Panc1 (cell line): ENCODE measurements around the gene LIN28B. TPM values are rescaled to one million over a fixed set of nuclear protein-coding genes. Genes with fewer than 3 reads are reported as not detected.

Source experiments
- ATAC-seq: fragments of 200-7000 bp; cut with Tn5 transposase; 2 replicates; pipeline ENCODE4 v1.9.1; 2020; ENCODE audit warnings: mild to moderate bottlenecking, moderate library complexity
- BruUV-seq: library from RNA; stranded (reverse); fragments of 400-500 nt; replicated peaks from 2 replicates; lab custom pipeline; 2021; lab: Mats Ljungman, UMichigan
- CTCF ChIA-PET: fragments of 300-600 bp; sonication (Branson Sonifier 250); formaldehyde crosslinking; loops from one replicate; lab custom pipeline; 2022; ENCODE audit warnings: antibody characterized with exemption; lab: Charles Lee
- POLR2A ChIA-PET: fragments of 300-600 bp; sonication (Branson Sonifier 250); formaldehyde crosslinking; loops from one replicate; lab custom pipeline; 2022; ENCODE audit warnings: antibody characterized with exemption; lab: Charles Lee
- DNase-seq: peaks from one replicate; pipeline ENCODE4 v3.0.0-alpha.2; 2010; ENCODE audit warnings: low read depth, low spot score
- H3K27ac ChIP-seq: 2 replicates; pipeline ENCODE4 v1.5.1; 2011; ENCODE audit warnings: mild to moderate bottlenecking, low read length, inconsistent platforms
- H3K27me3 ChIP-seq: fragments of 200-500 bp; sonication (Bioruptor generic); 2 replicates; pipeline ENCODE4 v1.6.0; 2014; ENCODE audit warnings: low read length, inconsistent platforms; ENCODE audit not compliant: control insufficient read depth, insufficient read depth
- H3K36me3 ChIP-seq: fragments of 200-500 bp; sonication (Bioruptor generic); 2 replicates; pipeline ENCODE4 v1.5.1; 2014; ENCODE audit warnings: inconsistent platforms, mild to moderate bottlenecking, low read length, moderate library complexity; ENCODE audit not compliant: control insufficient read depth, insufficient read depth
- H3K4me1 ChIP-seq: 2 replicates; pipeline ENCODE4 v1.5.1; 2011; ENCODE audit warnings: inconsistent platforms, mild to moderate bottlenecking, low read length, moderate library complexity; ENCODE audit not compliant: control insufficient read depth, insufficient read depth
- H3K4me3 ChIP-seq, 2 experiments: 2 replicates each; pipeline ENCODE4 v1.5.1; 2011 to 2012; ENCODE audit warnings: low read depth in 2 of 2, low read length in 2 of 2, mild to moderate bottlenecking in 2 of 2, inconsistent platforms in 1 of 2, moderate library complexity in 1 of 2
- H3K9me3 ChIP-seq: fragments of 200-500 bp; sonication (Bioruptor generic); 2 replicates; pipeline ENCODE4 v1.5.1; 2014; ENCODE audit warnings: low read depth, mild to moderate bottlenecking, inconsistent platforms, low read length, moderate library complexity; ENCODE audit not compliant: control insufficient read depth, insufficient read depth
- POLR2AphosphoS5 ChIP-seq: IDR thresholded peaks from 2 replicates; pipeline ENCODE4 v1.6.1; 2012; ENCODE audit warnings: mild to moderate bottlenecking, low read depth, low read length, moderate library complexity
- SIN3A ChIP-seq: IDR thresholded peaks from 2 replicates; pipeline ENCODE4 v1.6.1; 2012; ENCODE audit warnings: low read depth, mild to moderate bottlenecking, low read length, moderate library complexity, borderline replicate concordance; ENCODE audit not compliant: insufficient read depth
- TCF7L2 ChIP-seq: IDR thresholded peaks from 2 replicates; pipeline ENCODE4 v1.6.1; 2011; ENCODE audit warnings: mild to moderate bottlenecking, low read depth, low read length, inconsistent platforms
- in situ Hi-C: cut with HindIII; loops from 2 replicates; pipeline ENCODE4 v1.10.0; 2016; ENCODE audit warnings: low sequenced_read_pairs, low pct_unique_long_range_greater_than_20kb
- intact Hi-C: fragments of 100-400 bp; cut with micrococcal nuclease; formaldehyde crosslinking; loops from one replicate; pipeline ENCODE4 v1.10.0; 2022; ENCODE audit not compliant: unreplicated experiment
- total RNA-seq: library from RNA; stranded (reverse); gene quantifications from one replicate; pipeline ENCODE4 v1.2.1, GENCODE V29; 2021; ENCODE audit not compliant: unreplicated experiment
- TF ChIP-seq, protein P1 (sequence below), 2 experiments: IDR thresholded peaks; 2 replicates each; pipeline ENCODE4 v1.6.1; 2011 to 2012; ENCODE audit warnings: low read depth in 2 of 2, control low read depth in 1 of 2, low read length in 1 of 2, mild to moderate bottlenecking in 1 of 2, moderate library complexity in 1 of 2; ENCODE audit not compliant: insufficient read depth in 1 of 2
- TF ChIP-seq, protein P2 (sequence below): fragments of 450-650 bp; IDR thresholded peaks from 2 replicates; pipeline ENCODE4 v1.5.1; 2017; ENCODE audit warnings: mild to moderate bottlenecking

The LIN28B gene
- total RNA-seq, 1 experiment from 2014 or later: 5.8 TPM

DNA sequence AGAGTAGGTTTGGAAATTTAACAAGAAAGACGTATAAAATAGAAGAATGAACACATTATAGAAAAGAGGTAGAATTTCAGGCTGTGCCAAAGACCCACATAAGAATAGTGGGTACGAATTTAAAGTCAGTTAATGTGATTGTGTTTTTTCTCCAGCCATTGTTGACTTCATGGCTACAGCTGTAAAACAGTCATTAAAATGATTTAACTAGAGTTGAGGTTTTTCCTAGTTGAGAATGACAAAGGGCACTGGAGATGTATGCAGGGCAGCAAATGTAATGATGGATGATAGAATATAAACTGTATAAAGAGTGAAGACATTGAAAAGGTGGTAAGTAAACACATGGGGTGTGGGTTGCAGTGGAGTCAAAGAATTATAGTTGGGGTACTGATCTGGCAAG lies 72.7 kb downstream of the LIN28B start:
- BruUV-seq: no TSS peak
- CTCF ChIA-PET: no interaction called here

DNA sequence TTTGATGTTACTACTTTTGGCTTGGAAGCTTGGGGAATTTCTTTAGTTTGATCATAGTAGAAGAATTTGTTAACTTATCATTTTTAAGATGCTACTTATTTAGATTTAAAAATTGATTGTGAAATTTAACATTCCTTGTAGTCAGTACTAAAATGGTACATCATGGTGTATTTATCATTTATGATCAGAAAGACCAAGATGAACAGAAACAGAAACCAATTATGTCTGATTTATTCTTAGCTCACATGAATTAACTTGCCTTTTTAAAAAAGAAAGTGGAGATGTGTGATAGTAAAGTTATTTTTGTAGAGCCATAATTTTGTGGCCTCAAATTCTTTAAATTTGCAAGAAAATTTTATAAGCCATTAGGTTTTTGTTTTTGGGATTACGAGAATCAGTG lies 77.6 kb downstream of the LIN28B start:
- CTCF ChIA-PET: no interaction called here
- no TSS peak for BruUV-seq
- no peak overlapping the region for H3K4me3 ChIP-seq

More for the DNA sequence above, 72.7 kb downstream of the LIN28B start:
- Histone ChIP-seq H3K4me1 (no peaks in the 10 kb centered on the region), H3K4me3 (no peak overlapping the region), H3K27ac (no peak overlapping the region), H3K9me3 (no peaks in the 10 kb centered on the region), H3K36me3 (no peaks in the 10 kb centered on the region; the same call in 1 of the 2 replicates), H3K27me3 (no peaks in the 10 kb centered on the region)
- in situ Hi-C loops (no loop called here), intact Hi-C loops (no loop called here)
- DNase-seq (no peak), ATAC-seq (no peak)
- TF ChIP-seq, protein P1, sequence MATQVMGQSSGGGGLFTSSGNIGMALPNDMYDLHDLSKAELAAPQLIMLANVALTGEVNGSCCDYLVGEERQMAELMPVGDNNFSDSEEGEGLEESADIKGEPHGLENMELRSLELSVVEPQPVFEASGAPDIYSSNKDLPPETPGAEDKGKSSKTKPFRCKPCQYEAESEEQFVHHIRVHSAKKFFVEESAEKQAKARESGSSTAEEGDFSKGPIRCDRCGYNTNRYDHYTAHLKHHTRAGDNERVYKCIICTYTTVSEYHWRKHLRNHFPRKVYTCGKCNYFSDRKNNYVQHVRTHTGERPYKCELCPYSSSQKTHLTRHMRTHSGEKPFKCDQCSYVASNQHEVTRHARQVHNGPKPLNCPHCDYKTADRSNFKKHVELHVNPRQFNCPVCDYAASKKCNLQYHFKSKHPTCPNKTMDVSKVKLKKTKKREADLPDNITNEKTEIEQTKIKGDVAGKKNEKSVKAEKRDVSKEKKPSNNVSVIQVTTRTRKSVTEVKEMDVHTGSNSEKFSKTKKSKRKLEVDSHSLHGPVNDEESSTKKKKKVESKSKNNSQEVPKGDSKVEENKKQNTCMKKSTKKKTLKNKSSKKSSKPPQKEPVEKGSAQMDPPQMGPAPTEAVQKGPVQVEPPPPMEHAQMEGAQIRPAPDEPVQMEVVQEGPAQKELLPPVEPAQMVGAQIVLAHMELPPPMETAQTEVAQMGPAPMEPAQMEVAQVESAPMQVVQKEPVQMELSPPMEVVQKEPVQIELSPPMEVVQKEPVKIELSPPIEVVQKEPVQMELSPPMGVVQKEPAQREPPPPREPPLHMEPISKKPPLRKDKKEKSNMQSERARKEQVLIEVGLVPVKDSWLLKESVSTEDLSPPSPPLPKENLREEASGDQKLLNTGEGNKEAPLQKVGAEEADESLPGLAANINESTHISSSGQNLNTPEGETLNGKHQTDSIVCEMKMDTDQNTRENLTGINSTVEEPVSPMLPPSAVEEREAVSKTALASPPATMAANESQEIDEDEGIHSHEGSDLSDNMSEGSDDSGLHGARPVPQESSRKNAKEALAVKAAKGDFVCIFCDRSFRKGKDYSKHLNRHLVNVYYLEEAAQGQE (IDR thresholded peaks at IDR 0.05; ENCODE audit: insufficient read depth in 1 of 2, low read depth in 2 of 2, low read length in 1 of 2): no peak
- TF ChIP-seq SIN3A: no peak
- TF ChIP-seq POLR2AphosphoS5: no peak
- POLR2A ChIA-PET: no interaction called here

More for the DNA sequence above, 77.6 kb downstream of the LIN28B start:
- no peaks in the 10 kb centered on the region for H3K4me1 ChIP-seq
- POLR2A ChIA-PET: no interaction called here
- H3K27ac ChIP-seq: no peak overlapping the region
- H3K9me3 ChIP-seq: no peaks in the 10 kb centered on the region
- TF ChIP-seq TCF7L2: no peak
- TF ChIP-seq, protein P1 (IDR thresholded peaks at IDR 0.05; ENCODE audit: insufficient read depth in 1 of 2, low read depth in 2 of 2, low read length in 1 of 2): no peak
- no peak for TF ChIP-seq POLR2AphosphoS5
- TF ChIP-seq, protein P2, sequence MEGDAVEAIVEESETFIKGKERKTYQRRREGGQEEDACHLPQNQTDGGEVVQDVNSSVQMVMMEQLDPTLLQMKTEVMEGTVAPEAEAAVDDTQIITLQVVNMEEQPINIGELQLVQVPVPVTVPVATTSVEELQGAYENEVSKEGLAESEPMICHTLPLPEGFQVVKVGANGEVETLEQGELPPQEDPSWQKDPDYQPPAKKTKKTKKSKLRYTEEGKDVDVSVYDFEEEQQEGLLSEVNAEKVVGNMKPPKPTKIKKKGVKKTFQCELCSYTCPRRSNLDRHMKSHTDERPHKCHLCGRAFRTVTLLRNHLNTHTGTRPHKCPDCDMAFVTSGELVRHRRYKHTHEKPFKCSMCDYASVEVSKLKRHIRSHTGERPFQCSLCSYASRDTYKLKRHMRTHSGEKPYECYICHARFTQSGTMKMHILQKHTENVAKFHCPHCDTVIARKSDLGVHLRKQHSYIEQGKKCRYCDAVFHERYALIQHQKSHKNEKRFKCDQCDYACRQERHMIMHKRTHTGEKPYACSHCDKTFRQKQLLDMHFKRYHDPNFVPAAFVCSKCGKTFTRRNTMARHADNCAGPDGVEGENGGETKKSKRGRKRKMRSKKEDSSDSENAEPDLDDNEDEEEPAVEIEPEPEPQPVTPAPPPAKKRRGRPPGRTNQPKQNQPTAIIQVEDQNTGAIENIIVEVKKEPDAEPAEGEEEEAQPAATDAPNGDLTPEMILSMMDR: no peak
- no peak for TF ChIP-seq SIN3A
- DNase-seq: no peak
- intact Hi-C loops: no loop called here
- H3K36me3 ChIP-seq: no peaks in the 10 kb centered on the region
- in situ Hi-C loops: no loop called here
- H3K27me3 ChIP-seq: no peaks in the 10 kb centered on the region
- ATAC-seq: no peak
